Measurements from ENCODE around the gene SEC31A.

SEC31A gene

DNA sequence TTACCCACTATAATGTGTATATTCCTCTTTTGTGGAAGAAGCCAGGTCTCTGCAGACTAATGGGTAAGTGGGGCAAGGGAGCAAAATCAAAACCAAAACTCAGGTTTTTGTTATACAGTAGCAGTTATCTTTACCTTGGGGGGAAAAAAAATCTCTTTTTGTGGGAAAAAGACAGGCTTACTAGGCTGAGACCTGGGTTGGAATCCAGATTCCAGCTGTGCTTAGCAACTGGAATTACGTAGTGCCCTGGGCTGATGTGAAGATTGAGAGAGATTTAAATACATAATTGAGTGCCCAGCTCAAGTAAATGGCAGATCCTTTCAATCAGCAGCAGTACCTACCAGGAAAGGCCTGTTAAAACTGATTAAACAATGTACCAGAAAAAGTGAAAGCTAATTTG is 76.9 kb downstream of the SEC31A start:
- Histone ChIP-seq H3K27ac (no peak overlapping the region), H3K4me2 (no peak overlapping the region), H3K4me1 (peaks cover 19% of the 10 kb centered on the region), H4K20me1 (no peaks in the 10 kb centered on the region), H3K36me3 (peaks cover 32% of the 10 kb centered on the region), H3K9ac (no peak overlapping the region), H3K9me3 (no peaks in the 10 kb centered on the region; the same call in 1 of the 2 replicates), H3K4me3 (no peak overlapping the region), H3K27me3 (no peaks in the 10 kb centered on the region)
- TF ChIP-seq Cebpa-rat (IDR thresholded peaks at IDR 0.05), result no peak

- Histone ChIP-seq H3K36me3 (peaks cover 10% of the 10 kb centered on the region), H3K4me2 (peak overlapping the region; percentile 62), H3K27me3 (no peaks in the 10 kb centered on the region), H4K20me1 (no peaks in the 10 kb centered on the region), H3K4me1 (peaks cover 19% of the 10 kb centered on the region), H3K4me3 (no peak overlapping the region), H3K9me3 (no peaks in the 10 kb centered on the region; the same call in 1 of the 2 replicates), H3K27ac (peak overlapping the region; percentile 58), H3K9ac (peak overlapping the region; percentile 29; the same call in 1 of the 2 replicates)
- TF ChIP-seq Cebpa-rat (IDR thresholded peaks at IDR 0.05), result no peak
These were observed 79.1 kb downstream of the SEC31A start for GRCh38 chr4:82811838-82812341.

DNA sequence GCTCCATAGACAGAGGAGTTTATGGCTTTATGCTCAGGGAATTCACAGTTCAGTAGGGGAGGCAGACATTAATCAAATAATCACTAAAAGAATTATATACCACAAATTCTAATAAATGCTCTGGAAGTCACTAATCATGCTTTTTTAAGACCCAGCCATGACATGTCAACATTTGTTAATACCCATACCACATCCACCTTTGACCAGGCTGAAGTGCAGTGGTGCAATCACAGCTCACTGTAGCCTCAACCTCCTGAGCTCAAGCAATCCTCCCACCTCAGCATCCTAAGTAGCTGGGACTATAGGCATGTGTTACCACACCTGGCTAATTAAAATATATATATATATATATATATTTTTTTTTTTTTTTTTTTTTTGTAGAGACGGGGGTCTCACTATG is 79.6 kb downstream of the SEC31A start:
- H3K36me3 ChIP-seq, result 0 out of 2 replicates have a peak, but pooled peaks cover 6% of the 10 kb centered on the region
- H3K4me2 ChIP-seq, result peak overlapping the region; percentile 62
- H4K20me1 ChIP-seq, result no peaks in the 10 kb centered on the region
- H3K4me3 ChIP-seq, result no peak overlapping the region
- no peaks in the 10 kb centered on the region for H3K27me3 ChIP-seq
- no peak overlapping the region; the same call in 1 of the 2 replicates for H3K27ac ChIP-seq
- no peak overlapping the region for H3K9ac ChIP-seq
- TF ChIP-seq Cebpa-rat (IDR thresholded peaks at IDR 0.05), result no peak
- no peaks in the 10 kb centered on the region; the same call in 1 of the 2 replicates for H3K9me3 ChIP-seq
- H3K4me1 ChIP-seq, result peaks cover 19% of the 10 kb centered on the region

DNA sequence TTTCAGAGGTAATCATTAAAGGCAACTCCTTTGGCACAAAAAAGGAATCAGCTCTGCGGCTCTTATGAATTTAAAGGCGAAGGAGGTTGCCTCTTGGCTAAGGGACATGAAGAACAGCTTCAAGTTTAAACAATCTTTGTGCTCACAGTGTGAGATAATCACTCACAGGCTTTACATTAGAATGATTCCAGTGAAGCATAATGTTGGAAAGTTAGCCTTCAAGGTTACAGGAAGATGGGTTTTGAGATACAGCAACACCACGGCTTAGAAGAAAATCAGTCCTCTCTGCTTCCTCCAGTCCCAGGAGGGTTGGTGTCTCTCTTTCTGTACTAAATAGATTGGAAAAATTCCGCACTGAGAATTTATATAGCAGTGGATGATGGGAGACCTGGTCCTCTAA is 80.8 kb downstream of the SEC31A start:
- Histone ChIP-seq H4K20me1 (no peaks in the 10 kb centered on the region), H3K27me3 (no peaks in the 10 kb centered on the region), H3K27ac (no peak overlapping the region), H3K4me3 (no peak overlapping the region), H3K4me2 (no peak overlapping the region), H3K4me1 (peaks cover 19% of the 10 kb centered on the region), H3K9ac (no peak overlapping the region), H3K36me3 (no peaks in the 10 kb centered on the region), H3K9me3 (no peaks in the 10 kb centered on the region; the same call in 1 of the 2 replicates)
- TF ChIP-seq Cebpa-rat (IDR thresholded peaks at IDR 0.05), result no peak

- TF ChIP-seq Cebpa-rat (IDR thresholded peaks at IDR 0.05), result no peak
- Histone ChIP-seq H3K36me3 (no peaks in the 10 kb centered on the region), H3K9ac (no peak overlapping the region), H3K27me3 (no peaks in the 10 kb centered on the region), H4K20me1 (no peaks in the 10 kb centered on the region), H3K4me1 (peaks cover 19% of the 10 kb centered on the region), H3K4me3 (no peak overlapping the region), H3K9me3 (no peaks in the 10 kb centered on the region; the same call in 1 of the 2 replicates), H3K27ac (no peak overlapping the region), H3K4me2 (no peak overlapping the region)
These were observed 81.3 kb downstream of the SEC31A start for GRCh38 chr4:82809619-82810018.

GRCh38 chr4:82803746-82804145 is 87.2 kb downstream of the SEC31A start:
- H3K27ac ChIP-seq, result no peak overlapping the region
- H4K20me1 ChIP-seq, result no peaks in the 10 kb centered on the region
- peaks cover 15% of the 10 kb centered on the region for H3K4me1 ChIP-seq
- no peaks in the 10 kb centered on the region for H3K36me3 ChIP-seq
- no peaks in the 10 kb centered on the region for H3K9me3 ChIP-seq
- H3K27me3 ChIP-seq, result peaks cover 5% of the 10 kb centered on the region
- no peak overlapping the region for H3K9ac ChIP-seq
- TF ChIP-seq Cebpa-rat (IDR thresholded peaks at IDR 0.05), result no peak
- H3K4me2 ChIP-seq, result no peak overlapping the region
- H3K4me3 ChIP-seq, result no peak overlapping the region

DNA sequence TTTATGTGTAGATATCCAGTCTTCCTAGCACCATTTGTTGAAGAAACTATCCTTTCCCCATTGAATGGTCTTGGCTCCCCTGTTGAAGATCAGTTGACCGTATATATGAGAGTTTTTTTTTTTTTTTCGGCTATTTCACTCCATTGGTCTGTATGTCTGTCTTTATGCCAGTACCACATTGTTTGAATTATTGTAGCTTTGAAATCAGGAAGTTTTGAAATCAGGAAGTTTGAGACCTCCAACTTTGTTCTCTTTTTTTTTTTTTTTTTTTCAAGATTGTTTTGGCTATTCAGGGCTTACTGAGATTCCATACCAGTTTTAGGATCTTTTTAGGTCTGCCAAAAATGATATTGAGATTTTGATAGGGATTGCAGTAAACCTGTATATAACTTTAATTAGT is 88.0 kb downstream of the SEC31A start:
- no peak overlapping the region for H3K27ac ChIP-seq
- no peak for TF ChIP-seq Cebpa-rat (IDR thresholded peaks at IDR 0.05)
- H3K4me3 ChIP-seq, result no peak overlapping the region
- no peaks in the 10 kb centered on the region for H4K20me1 ChIP-seq
- no peaks in the 10 kb centered on the region for H3K36me3 ChIP-seq
- H3K9me3 ChIP-seq, result no peaks in the 10 kb centered on the region
- peaks cover 5% of the 10 kb centered on the region for H3K27me3 ChIP-seq
- no peak overlapping the region for H3K9ac ChIP-seq
- H3K4me1 ChIP-seq, result peaks cover 15% of the 10 kb centered on the region
- no peak overlapping the region for H3K4me2 ChIP-seq

DNA sequence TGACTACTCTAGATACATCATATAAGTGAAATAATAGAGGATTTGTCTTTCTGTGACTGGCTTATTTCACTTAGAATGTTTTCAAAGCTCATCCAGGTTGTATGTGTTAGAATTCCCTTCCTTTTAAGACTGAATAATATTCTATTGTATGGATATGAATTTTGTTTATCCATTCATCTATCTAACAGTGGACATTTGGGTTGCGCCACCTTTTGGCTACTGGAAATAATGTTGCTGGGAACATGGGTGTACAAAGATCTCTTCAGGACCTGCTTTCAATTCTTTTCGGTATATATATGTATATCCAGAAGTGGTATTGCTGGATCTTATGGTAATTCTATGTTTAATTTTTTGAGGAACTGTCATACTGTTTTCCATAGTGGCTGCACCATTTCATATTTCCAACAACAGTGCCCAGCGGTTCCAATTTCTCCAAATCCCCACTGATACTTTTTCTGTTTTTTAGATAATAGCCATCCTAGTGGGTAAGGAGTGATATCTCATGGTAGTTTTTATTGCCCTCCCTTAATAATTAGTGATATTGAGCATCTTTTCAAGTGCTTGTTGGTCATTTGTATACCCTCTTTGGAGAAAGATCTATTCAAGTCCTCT is 88.9 kb downstream of the SEC31A start:
- peaks cover 5% of the 10 kb centered on the region for H3K27me3 ChIP-seq
- no peaks in the 10 kb centered on the region for H3K36me3 ChIP-seq
- no peak for TF ChIP-seq Cebpa-rat (IDR thresholded peaks at IDR 0.05)
- no peak overlapping the region for H3K27ac ChIP-seq
- H3K9me3 ChIP-seq, result no peaks in the 10 kb centered on the region
- H3K9ac ChIP-seq, result no peak overlapping the region
- no peak overlapping the region for H3K4me3 ChIP-seq
- no peak overlapping the region for H3K4me2 ChIP-seq
- peaks cover 8% of the 10 kb centered on the region for H4K20me1 ChIP-seq
- peaks cover 23% of the 10 kb centered on the region for H3K4me1 ChIP-seq

DNA sequence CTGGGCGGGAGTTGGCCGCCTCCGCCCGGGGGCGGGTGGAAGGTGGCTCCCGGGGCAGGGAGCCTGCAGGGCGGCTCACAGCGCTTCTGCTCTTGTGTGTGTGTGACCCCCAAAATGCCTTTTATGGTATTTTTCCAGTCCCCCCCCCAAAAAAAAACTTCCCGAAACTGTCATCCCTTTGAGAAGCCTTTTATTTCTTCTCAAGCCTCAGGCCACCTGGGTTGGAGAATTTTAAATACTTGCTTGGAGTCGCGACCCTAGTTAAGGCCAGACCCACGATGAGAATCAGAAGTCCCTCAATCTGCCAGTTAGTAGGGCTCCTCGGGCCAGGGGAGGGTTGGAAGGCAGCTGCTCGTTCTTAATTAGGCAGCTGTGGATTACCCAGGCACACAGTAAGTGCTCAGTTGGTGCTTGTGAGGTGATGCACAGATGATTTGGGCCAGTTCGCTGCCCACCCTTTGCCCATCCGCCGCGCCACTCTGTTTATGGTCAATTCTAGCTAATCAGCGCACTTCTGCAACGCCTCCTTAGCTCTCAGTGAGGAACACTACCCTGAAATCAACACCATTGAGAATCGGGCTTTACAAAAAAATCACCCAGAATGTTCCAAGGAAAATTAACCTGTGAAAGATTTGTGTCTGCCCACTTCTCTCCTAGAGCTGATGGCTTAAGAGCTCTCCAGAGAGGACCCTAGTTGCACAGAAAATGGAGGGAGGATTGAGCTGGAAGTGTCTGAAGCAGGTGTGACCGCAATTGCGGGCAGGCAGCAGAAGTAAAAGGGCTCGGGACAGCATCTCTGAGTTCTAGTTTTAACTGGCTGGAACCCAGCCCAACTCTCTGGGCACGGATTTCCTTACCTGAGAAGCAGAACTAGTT is 91.7 kb downstream of the SEC31A start:
- no peak for TF ChIP-seq Cebpa-rat (IDR thresholded peaks at IDR 0.05)
- peaks cover 33% of the 10 kb centered on the region for H3K4me1 ChIP-seq
- H3K27ac ChIP-seq, result peak overlapping the region; percentile 65; the same call in 1 of the 2 replicates
- peak overlapping the region; percentile 87 for H3K4me3 ChIP-seq
- peaks cover 9% of the 10 kb centered on the region for H3K36me3 ChIP-seq
- H3K4me2 ChIP-seq, result peak overlapping the region; percentile 83
- peak overlapping the region; percentile 78 for H3K9ac ChIP-seq
- H3K9me3 ChIP-seq, result no peaks in the 10 kb centered on the region
- H4K20me1 ChIP-seq, result peaks cover 17% of the 10 kb centered on the region
- peaks cover 5% of the 10 kb centered on the region for H3K27me3 ChIP-seq
